K562 (cell line): ENCODE measurements around the gene DIS3L2. TPM values are rescaled to one million over a fixed set of nuclear protein-coding genes. Genes with fewer than 3 reads are reported as not detected.

Experiments
- ATAC-seq: fragments of 200-7000 bp; cut with Tn5 transposase; 3 replicates; pipeline ENCODE4 v1.9.1; 2020; ENCODE audit warnings: moderate library complexity
- BruUV-seq: library from RNA; stranded (reverse); fragments of 400-500 nt; replicated peaks from 2 replicates; lab custom pipeline; 2021; lab: Mats Ljungman, UMichigan
- CTCF ChIA-PET: fragments of 300-600 bp; formaldehyde crosslinking; extraction: SDS; loops from one replicate; lab custom pipeline; 2021; ENCODE audit warnings: low intra/inter-chr PET ratio; lab: Yijun Ruan, JAX
- POLR2A ChIA-PET: fragments of 300-600, 350-650 bp; sonication (Branson Sonifier 250); formaldehyde crosslinking; extraction: SDS; loops from one replicate; lab custom pipeline; 2021; ENCODE audit warnings: antibody characterized with exemption, inconsistent platforms; lab: Yijun Ruan, JAX
- DNase-seq, 4 experiments: peaks; one replicate each; pipeline versions ENCODE4 v3.0.0 to v3.0.0-alpha.2; 2011 to 2018; ENCODE audit warnings: low spot score in 3 of 4, mixed read lengths in 3 of 4; ENCODE audit errors: extremely low read depth in 1 of 4
- FAIRE-seq: peaks from 2 replicates; lab custom pipeline; 2011; peaks lifted over from hg19 to GRCh38; lab: Jason Lieb, UNC
- H2AFZ ChIP-seq: 2 replicates; pipeline ENCODE4 v1.6.0; 2011; ENCODE audit warnings: low read depth, low read length, control low read depth, inconsistent platforms
- H3K27ac ChIP-seq: fragments of 200-600 bp; 3 replicates; pipeline ENCODE4 v1.8.0; 2011; ENCODE audit warnings: low read depth, mild to moderate bottlenecking, control low read depth, inconsistent platforms, low read length, moderate library complexity, mixed read lengths; ENCODE audit errors: extremely low read depth
- H3K27me3 ChIP-seq, 2 experiments: fragments of 300-600 bp in 1 of 2; 2 replicates in 1 of 2; 3 replicates in 1 of 2; pipeline versions ENCODE4 v1.6.0 to v1.8.0; 2011; ENCODE audit warnings: inconsistent platforms in 2 of 2, low read length in 2 of 2, mild to moderate bottlenecking in 1 of 2, mixed read lengths in 1 of 2, moderate library complexity in 1 of 2; ENCODE audit not compliant: control insufficient read depth in 2 of 2, insufficient read depth in 2 of 2
- H3K36me3 ChIP-seq: fragments of 300-600 bp; 3 replicates; pipeline ENCODE4 v1.8.0; 2011; ENCODE audit warnings: mild to moderate bottlenecking, low read length, inconsistent platforms; ENCODE audit not compliant: control insufficient read depth, insufficient read depth
- H3K4me1 ChIP-seq, 2 experiments: fragments of 200-600 bp in 1 of 2; replicated peaks in 1 of 2; 2 replicates in 1 of 2; 3 replicates in 1 of 2; pipeline versions ENCODE4 v1.5.1 to v1.8.0; 2011; ENCODE audit warnings: inconsistent platforms in 2 of 2, low read length in 2 of 2, mild to moderate bottlenecking in 1 of 2, mixed read lengths in 1 of 2, moderate library complexity in 1 of 2; ENCODE audit not compliant: control insufficient read depth in 2 of 2, insufficient read depth in 2 of 2
- H3K4me2 ChIP-seq: 2 replicates; pipeline ENCODE4 v1.6.1; 2011; ENCODE audit warnings: low read length, control low read depth, inconsistent platforms, mixed read lengths; ENCODE audit not compliant: insufficient read depth
- H3K4me3 ChIP-seq: fragments of 200-600 bp; sonication (generic), shearing (Covaris generic); 2 replicates; pipeline ENCODE4 v1.5.1; 2016; ENCODE audit warnings: control low read depth, inconsistent platforms
- H3K79me2 ChIP-seq: fragments of 200-600 bp; 3 replicates; pipeline ENCODE4 v1.8.0; 2011; ENCODE audit warnings: low read length, inconsistent platforms; ENCODE audit not compliant: control insufficient read depth, insufficient read depth
- H3K9ac ChIP-seq, 2 experiments: 2 replicates each; pipeline versions ENCODE4 v1.6.0 to v1.6.1; 2011; ENCODE audit warnings: low read depth in 2 of 2, low read length in 2 of 2, control low read depth in 1 of 2, inconsistent platforms in 1 of 2, mild to moderate bottlenecking in 1 of 2, mixed read lengths in 1 of 2; ENCODE audit not compliant: insufficient read depth in 1 of 2
- H3K9me1 ChIP-seq: one replicate; pipeline ENCODE4 v1.6.0; 2011; ENCODE audit warnings: inconsistent platforms, mild to moderate bottlenecking, low read length, moderate library complexity; ENCODE audit not compliant: control insufficient read depth, insufficient read depth
- H3K9me3 ChIP-seq: replicated peaks from 2 replicates; pipeline ENCODE4 v1.5.1; 2011; ENCODE audit warnings: low read depth, low read length, inconsistent platforms; ENCODE audit not compliant: control insufficient read depth, insufficient read depth
- H4K20me1 ChIP-seq: replicated peaks from 2 replicates; pipeline ENCODE4 v1.6.1; 2011; ENCODE audit warnings: low read length, inconsistent platforms, mixed read lengths; ENCODE audit not compliant: control insufficient read depth, insufficient read depth
- ATF1 ChIP-seq, 2 experiments: fragments of 450-650 bp in 1 of 2; IDR thresholded peaks; 2 replicates each; pipeline ENCODE4 v1.6.1; 2016; ENCODE audit warnings: missing compliant biosample characterization in 1 of 2, missing genetic modification characterization in 1 of 2
- CREM ChIP-seq: IDR thresholded peaks from 2 replicates; pipeline ENCODE4 v1.6.1; 2014; ENCODE audit warnings: antibody characterized with exemption, low read depth
- MEF2D ChIP-seq: conservative IDR thresholded peaks from 2 replicates; pipeline ENCODE4 v1.6.1; 2016; ENCODE audit warnings: low read depth, missing genetic modification characterization, missing compliant biosample characterization
- MTA3 ChIP-seq: fragments of 450-650 bp; formaldehyde crosslinking; IDR thresholded peaks from 2 replicates; pipeline ENCODE4 v1.6.1; 2017; ENCODE audit warnings: mild to moderate bottlenecking, borderline replicate concordance
- MXI1 ChIP-seq: IDR thresholded peaks from 2 replicates; pipeline ENCODE4 v1.6.1; 2011; ENCODE audit warnings: low read depth, mild to moderate bottlenecking, improper control_type of control experiment, low read length
- PCBP1 ChIP-seq: fragments of 200-400 bp; formaldehyde crosslinking; IDR thresholded peaks from 2 replicates; pipeline ENCODE4 v1.6.1; 2018; ENCODE audit warnings: mild to moderate bottlenecking, low read depth, low read length; ENCODE audit not compliant: poor library complexity, severe bottlenecking
- POLR2B ChIP-seq: fragments of 450-650 bp; IDR thresholded peaks from 2 replicates; pipeline ENCODE4 v1.6.1; 2018; ENCODE audit warnings: low read depth; ENCODE audit not compliant: partially characterized antibody
- POU5F1 ChIP-seq: fragments of 150-350 bp; IDR thresholded peaks from 2 replicates; pipeline ENCODE4 v1.6.1; 2014; ENCODE audit warnings: borderline replicate concordance, low read length, low read depth, mild to moderate bottlenecking; ENCODE audit not compliant: partially characterized antibody
- PPARD ChIP-seq: fragments of 250-450 bp; sonication (Bioruptor Pico); IDR thresholded peaks from 2 replicates; pipeline ENCODE4 v1.8.0; 2022; ENCODE audit warnings: inconsistent platforms, mild to moderate bottlenecking, moderate library complexity
- SIRT6 ChIP-seq: IDR thresholded peaks from one replicate; pipeline ENCODE4 v1.6.1; 2012; ENCODE audit warnings: low read depth, mild to moderate bottlenecking, control low read depth, inconsistent platforms, low read length, moderate library complexity
- U2AF2 ChIP-seq: fragments of 200-400 bp; formaldehyde crosslinking; optimal IDR thresholded peaks from 2 replicates; pipeline ENCODE3; 2017; ENCODE audit warnings: low read depth, mild to moderate bottlenecking, low read length
- ZNF121 ChIP-seq: sonication (generic); formaldehyde crosslinking; conservative IDR thresholded peaks from 2 replicates; pipeline ENCODE4 v1.8.0; 2022; ENCODE audit warnings: missing genetic modification reagents
- ZNF77 ChIP-seq: fragments of 250-450 bp; sonication (Bioruptor Pico); IDR thresholded peaks from 2 replicates; pipeline ENCODE4 v1.5.0; 2020
- WGBS: fragments of 100-300 bp; shearing (Covaris generic); methylation state at CpG from one replicate; pipeline ENCODE4 v1.1.6; 2016; ENCODE audit warnings: low coverage, mixed read lengths; ENCODE audit not compliant: insufficient coverage; ENCODE audit errors: missing lambda C conversion rate; 5-methylcytosine and 5-hydroxymethylcytosine counted together
- in situ Hi-C: fragments of 300-500 bp; cut with MboI; formaldehyde crosslinking; loops from 4 replicates; pipeline ENCODE4 v1.15.0; 2018; ENCODE audit warnings: inconsistent platforms, mixed read lengths
- intact Hi-C: fragments of 100-400 bp; cut with micrococcal nuclease; formaldehyde crosslinking; loops from 2 replicates; pipeline ENCODE4 v1.14.2; 2022
- polyA plus RNA-seq, 8 experiments: library from polyadenylated mRNA; depleted of rRNA in 4 of 8; stranded (reverse) in 5 of 8; unstranded in 3 of 8; fragments of >200 nt; fragmentation: Nextera tagmentation in 2 of 8; fragmentation: Illumina TruSeq in 1 of 8; extraction: Ambion mirVana in 2 of 8; extraction: Trizol in 1 of 8; gene quantifications; 2 replicates each; pipeline versions ENCODE4 v1.2.1 to v1.2.3, GENCODE V29; 2011 to 2014; ENCODE audit warnings: inconsistent platforms in 1 of 8, missing spikeins in 1 of 8
- total RNA-seq, 7 experiments: library from RNA; depleted of rRNA in 6 of 7; stranded (reverse); fragments of >200 nt in 6 of 7; fragmentation: Illumina TruSeq in 2 of 7; extraction: Trizol in 2 of 7; gene quantifications; 2 replicates each; pipeline versions ENCODE4 v1.2.1 to v1.2.3, GENCODE V29; 2011 to 2021; ENCODE audit warnings: low replicate concordance in 1 of 7
- TF ChIP-seq, protein P1 (sequence below): fragments of 250-450 bp; sonication (Bioruptor Pico); IDR thresholded peaks from 2 replicates; pipeline ENCODE4 v1.8.0; 2022; ENCODE audit warnings: inconsistent platforms
- TF ChIP-seq, protein P2 (sequence below): fragments of 450-650 bp; IDR thresholded peaks from 2 replicates; pipeline ENCODE4 v1.6.1; 2017; ENCODE audit warnings: antibody characterized with exemption, mild to moderate bottlenecking
- TF ChIP-seq, protein P3 (sequence below): sonication (generic); formaldehyde crosslinking; IDR thresholded peaks from 2 replicates; pipeline ENCODE4 v1.8.0; 2022; ENCODE audit warnings: mild to moderate bottlenecking, missing genetic modification reagents, borderline replicate concordance

The DIS3L2 gene
- total and polyA plus RNA-seq, 9 of the 15 experiments (the other 6 are each of a cell fraction or from before 2014, with no cell fraction given): 1.5 to 19.2 (median 11.2) TPM

DNA sequence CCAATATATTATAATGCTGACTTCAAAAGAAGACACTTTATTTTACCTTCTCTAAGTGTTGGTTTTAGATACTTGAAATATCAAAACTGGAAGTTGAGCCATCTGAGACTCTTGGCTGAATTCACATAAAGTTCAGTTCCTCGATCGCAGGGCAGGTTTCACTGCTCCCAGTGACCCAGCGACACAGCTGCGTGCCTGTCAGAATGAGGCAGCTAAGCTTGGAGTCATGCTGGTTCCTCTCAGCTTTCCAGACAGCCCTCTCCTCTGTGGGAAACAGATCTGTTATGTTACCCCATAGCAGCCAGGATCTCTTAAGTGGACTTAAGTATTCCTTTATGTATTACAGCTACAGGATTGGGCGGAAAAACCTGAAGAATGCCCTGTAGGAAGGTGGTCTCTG lies 274.2 kb downstream of the DIS3L2 start:
- in situ Hi-C loops (no loop called here), intact Hi-C loops (loop anchor here (5.0 kb wide), 1 partner anchor 287 kb away; the partner anchor contains the start of gene PRSS56)
- WGBS: 80% methylated on average over 3 of the region's 5 CpGs
- Histone ChIP-seq H3K9me1 (no peaks in the 10 kb centered on the region), H4K20me1 (no peaks in the 10 kb centered on the region; the same call in 1 of the 2 replicates), H3K79me2 (no peaks in the 10 kb centered on the region), H2AFZ (no peak overlapping the region), H3K27me3 (no peaks in the 10 kb centered on the region), H3K4me1 (no peaks in the 10 kb centered on the region), H3K27ac (no peak overlapping the region), H3K9ac (no peak overlapping the region), H3K36me3 (0 out of 3 replicates have a peak, but pooled peaks cover 3% of the 10 kb centered on the region), H3K4me2 (no peak overlapping the region), H3K4me3 (no peak overlapping the region), H3K9me3 (no peaks in the 10 kb centered on the region)
- ChIA-PET POLR2A (no interaction called here), CTCF (no interaction called here)
- BruUV-seq: no TSS peak
- ATAC-seq: no peak
- no peak for FAIRE-seq
- no peak for DNase-seq
- TF ChIP-seq POLR2B: no peak
- TF ChIP-seq MTA3: no peak
- no peak for TF ChIP-seq MXI1
- no peak for TF ChIP-seq PCBP1
- no peak for TF ChIP-seq PPARD (CRISPR knock-in tag)
- TF ChIP-seq ATF1 (CRISPR knock-in tag; IDR thresholded peaks at IDR 0.05): no peak
- no peak for TF ChIP-seq ATF1 (tag; IDR thresholded peaks at IDR 0.05)
- TF ChIP-seq U2AF2: no peak
- TF ChIP-seq, protein P1, sequence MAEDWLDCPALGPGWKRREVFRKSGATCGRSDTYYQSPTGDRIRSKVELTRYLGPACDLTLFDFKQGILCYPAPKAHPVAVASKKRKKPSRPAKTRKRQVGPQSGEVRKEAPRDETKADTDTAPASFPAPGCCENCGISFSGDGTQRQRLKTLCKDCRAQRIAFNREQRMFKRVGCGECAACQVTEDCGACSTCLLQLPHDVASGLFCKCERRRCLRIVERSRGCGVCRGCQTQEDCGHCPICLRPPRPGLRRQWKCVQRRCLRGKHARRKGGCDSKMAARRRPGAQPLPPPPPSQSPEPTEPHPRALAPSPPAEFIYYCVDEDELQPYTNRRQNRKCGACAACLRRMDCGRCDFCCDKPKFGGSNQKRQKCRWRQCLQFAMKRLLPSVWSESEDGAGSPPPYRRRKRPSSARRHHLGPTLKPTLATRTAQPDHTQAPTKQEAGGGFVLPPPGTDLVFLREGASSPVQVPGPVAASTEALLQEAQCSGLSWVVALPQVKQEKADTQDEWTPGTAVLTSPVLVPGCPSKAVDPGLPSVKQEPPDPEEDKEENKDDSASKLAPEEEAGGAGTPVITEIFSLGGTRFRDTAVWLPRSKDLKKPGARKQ (CRISPR knock-in tag): no peak
- TF ChIP-seq POU5F1: no peak
- TF ChIP-seq, protein P2, sequence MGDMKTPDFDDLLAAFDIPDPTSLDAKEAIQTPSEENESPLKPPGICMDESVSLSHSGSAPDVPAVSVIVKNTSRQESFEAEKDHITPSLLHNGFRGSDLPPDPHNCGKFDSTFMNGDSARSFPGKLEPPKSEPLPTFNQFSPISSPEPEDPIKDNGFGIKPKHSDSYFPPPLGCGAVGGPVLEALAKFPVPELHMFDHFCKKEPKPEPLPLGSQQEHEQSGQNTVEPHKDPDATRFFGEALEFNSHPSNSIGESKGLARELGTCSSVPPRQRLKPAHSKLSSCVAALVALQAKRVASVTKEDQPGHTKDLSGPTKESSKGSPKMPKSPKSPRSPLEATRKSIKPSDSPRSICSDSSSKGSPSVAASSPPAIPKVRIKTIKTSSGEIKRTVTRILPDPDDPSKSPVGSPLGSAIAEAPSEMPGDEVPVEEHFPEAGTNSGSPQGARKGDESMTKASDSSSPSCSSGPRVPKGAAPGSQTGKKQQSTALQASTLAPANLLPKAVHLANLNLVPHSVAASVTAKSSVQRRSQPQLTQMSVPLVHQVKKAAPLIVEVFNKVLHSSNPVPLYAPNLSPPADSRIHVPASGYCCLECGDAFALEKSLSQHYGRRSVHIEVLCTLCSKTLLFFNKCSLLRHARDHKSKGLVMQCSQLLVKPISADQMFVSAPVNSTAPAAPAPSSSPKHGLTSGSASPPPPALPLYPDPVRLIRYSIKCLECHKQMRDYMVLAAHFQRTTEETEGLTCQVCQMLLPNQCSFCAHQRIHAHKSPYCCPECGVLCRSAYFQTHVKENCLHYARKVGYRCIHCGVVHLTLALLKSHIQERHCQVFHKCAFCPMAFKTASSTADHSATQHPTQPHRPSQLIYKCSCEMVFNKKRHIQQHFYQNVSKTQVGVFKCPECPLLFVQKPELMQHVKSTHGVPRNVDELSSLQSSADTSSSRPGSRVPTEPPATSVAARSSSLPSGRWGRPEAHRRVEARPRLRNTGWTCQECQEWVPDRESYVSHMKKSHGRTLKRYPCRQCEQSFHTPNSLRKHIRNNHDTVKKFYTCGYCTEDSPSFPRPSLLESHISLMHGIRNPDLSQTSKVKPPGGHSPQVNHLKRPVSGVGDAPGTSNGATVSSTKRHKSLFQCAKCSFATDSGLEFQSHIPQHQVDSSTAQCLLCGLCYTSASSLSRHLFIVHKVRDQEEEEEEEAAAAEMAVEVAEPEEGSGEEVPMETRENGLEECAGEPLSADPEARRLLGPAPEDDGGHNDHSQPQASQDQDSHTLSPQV: no peak
- TF ChIP-seq ZNF121 (CRISPR knock-in tag): no peak
- no peak for TF ChIP-seq SIRT6
- no peak for TF ChIP-seq CREM
- no peak for TF ChIP-seq MEF2D (tag)
- TF ChIP-seq ZNF77 (CRISPR knock-in tag): no peak
- TF ChIP-seq, protein P3, sequence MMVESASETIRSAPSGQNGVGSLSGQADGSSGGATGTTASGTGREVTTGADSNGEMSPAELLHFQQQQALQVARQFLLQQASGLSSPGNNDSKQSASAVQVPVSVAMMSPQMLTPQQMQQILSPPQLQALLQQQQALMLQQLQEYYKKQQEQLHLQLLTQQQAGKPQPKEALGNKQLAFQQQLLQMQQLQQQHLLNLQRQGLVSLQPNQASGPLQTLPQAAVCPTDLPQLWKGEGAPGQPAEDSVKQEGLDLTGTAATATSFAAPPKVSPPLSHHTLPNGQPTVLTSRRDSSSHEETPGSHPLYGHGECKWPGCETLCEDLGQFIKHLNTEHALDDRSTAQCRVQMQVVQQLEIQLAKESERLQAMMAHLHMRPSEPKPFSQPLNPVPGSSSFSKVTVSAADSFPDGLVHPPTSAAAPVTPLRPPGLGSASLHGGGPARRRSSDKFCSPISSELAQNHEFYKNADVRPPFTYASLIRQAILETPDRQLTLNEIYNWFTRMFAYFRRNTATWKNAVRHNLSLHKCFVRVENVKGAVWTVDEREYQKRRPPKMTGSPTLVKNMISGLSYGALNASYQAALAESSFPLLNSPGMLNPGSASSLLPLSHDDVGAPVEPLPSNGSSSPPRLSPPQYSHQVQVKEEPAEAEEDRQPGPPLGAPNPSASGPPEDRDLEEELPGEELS: no peak
